ENCODE data around the gene SYNGR4.

The SYNGR4 gene

GRCh38 chr19:48397263-48398101 lies 33.3 kb downstream of the SYNGR4 start:
- DNase-seq: no peak

GRCh38 chr19:48398102-48398374 lies 33.9 kb downstream of the SYNGR4 start:
- DNase-seq: no peak

GRCh38 chr19:48398375-48399235 lies 34.4 kb downstream of the SYNGR4 start:
- DNase-seq: peak; percentile 91

- peak; percentile 69 for DNase-seq
These were observed 36.0 kb downstream of the SYNGR4 start for GRCh38 chr19:48400018-48400742.

- no peak for DNase-seq
These were observed 37.1 kb downstream of the SYNGR4 start for GRCh38 chr19:48401287-48401686.

GRCh38 chr19:48403606-48404005 lies 39.4 kb downstream of the SYNGR4 start:
- peak; percentile 87 for DNase-seq

GRCh38 chr19:48405010-48405659 lies 41.0 kb downstream of the SYNGR4 start:
- DNase-seq: no peak

- DNase-seq: no peak
These were observed 41.7 kb downstream of the SYNGR4 start for GRCh38 chr19:48405850-48406249.

GRCh38 chr19:48413879-48414587 lies 49.9 kb downstream of the SYNGR4 start:
- DNase-seq: no peak

- peak; percentile 99 for DNase-seq
These were observed 51.2 kb downstream of the SYNGR4 start for GRCh38 chr19:48415395-48415794.

- no peak for DNase-seq
These were observed 51.6 kb downstream of the SYNGR4 start for GRCh38 chr19:48415806-48416221.

GRCh38 chr19:48417421-48417820 lies 53.3 kb downstream of the SYNGR4 start:
- DNase-seq: no peak

GRCh38 chr19:48418317-48419064 lies 54.3 kb downstream of the SYNGR4 start:
- DNase-seq: peak; percentile 69

- DNase-seq: peak; percentile 89
These were observed 55.2 kb downstream of the SYNGR4 start for GRCh38 chr19:48419158-48419920.

- DNase-seq: no peak
These were observed 57.4 kb downstream of the SYNGR4 start for GRCh38 chr19:48421548-48421947.

GRCh38 chr19:48424694-48425219 lies 60.6 kb downstream of the SYNGR4 start:
- peak; percentile 52 for DNase-seq
